ENCODE data around the gene WDFY3. TPM values are rescaled to one million over a fixed set of nuclear protein-coding genes. Genes with fewer than 3 reads are reported as not detected.

WDFY3 gene
- total RNA-seq, 1 experiment from 2014 or later, result 39.9 TPM

DNA sequence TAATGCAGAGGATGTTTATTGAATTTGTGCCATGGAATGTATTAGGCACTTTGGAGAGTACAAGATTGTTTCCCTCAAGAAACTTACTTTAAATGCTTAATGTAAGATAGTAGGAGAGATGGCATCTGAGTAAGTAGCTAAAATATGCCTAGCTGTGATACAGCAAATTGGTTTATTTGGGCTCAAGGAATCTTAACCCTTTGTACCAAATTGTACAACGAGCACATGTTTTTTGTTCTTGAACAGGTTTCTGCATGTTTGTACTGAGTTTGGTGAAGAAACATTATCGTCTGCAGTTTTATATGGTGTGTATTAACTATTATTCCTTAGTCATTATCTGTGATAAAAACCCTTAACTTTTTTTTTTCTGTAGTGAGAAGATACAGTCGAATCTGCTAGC is 334.9 kb downstream of the WDFY3 start:
- no peaks in the 10 kb centered on the region for H3K4me1 ChIP-seq (ENCODE audit: control insufficient read depth in 1 of 2, insufficient read depth in 2 of 2, low read length in 2 of 2)
- ATAC-seq, result no peak
- H2AFZ ChIP-seq (ENCODE audit: low read depth, low read length, poor library complexity, severe bottlenecking), result no peak overlapping the region
- POLR2A ChIA-PET, result no interaction called here
- CTCF ChIA-PET, result no interaction called here
- no TSS peak for BruUV-seq (replicated peaks)
- intact Hi-C loops (cut with micrococcal nuclease), result no loop called here
- no peaks in the 10 kb centered on the region for H4K20me1 ChIP-seq (ENCODE audit: insufficient read depth)
- no peak overlapping the region for H3K27ac ChIP-seq (ENCODE audit: low read depth, low read length)
- H3K9me3 ChIP-seq (ENCODE audit: control insufficient read depth in 1 of 2, insufficient read depth in 1 of 2, low read depth in 1 of 2, low read length in 2 of 2), result no peaks in the 10 kb centered on the region
- H3K4me3 ChIP-seq (replicated peaks in 1 of 2; ENCODE audit: low read depth in 1 of 2, low read length in 2 of 2), result no peak overlapping the region
- no peaks in the 10 kb centered on the region for H3K27me3 ChIP-seq (ENCODE audit: insufficient read depth, low read length)
- no peaks in the 10 kb centered on the region for H3K79me2 ChIP-seq (ENCODE audit: insufficient read depth, low read length)
- no peaks in the 10 kb centered on the region for H3K9me2 ChIP-seq (ENCODE audit: insufficient read depth)
- RAD21 ChIA-PET (ENCODE audit: low non-redundant PET in 1 of 2, low total read pairs in 2 of 2, uncharacterized antibody in 2 of 2, unreplicated experiment in 2 of 2), result no interaction called here
- H3K9ac ChIP-seq (ENCODE audit: low read length), result no peak overlapping the region
- H3K36me3 ChIP-seq (ENCODE audit: control insufficient read depth in 1 of 2, insufficient read depth in 2 of 2, low read length in 2 of 2), result no peaks in the 10 kb centered on the region
- TF ChIP-seq ZFX (IDR thresholded peaks at IDR 0.05) (no peak), ELF1 (IDR thresholded peaks at IDR 0.05; ENCODE audit: borderline replicate concordance, low read depth) (no peak), POLR2AphosphoS5 (IDR thresholded peaks at IDR 0.05; ENCODE audit: low read depth, low read length) (no peak), EZH2 (IDR thresholded peaks at IDR 0.05) (no peak), CEBPB (IDR thresholded peaks at IDR 0.05; ENCODE audit: low read depth) (no peak)
- TF ChIP-seq, protein P1, sequence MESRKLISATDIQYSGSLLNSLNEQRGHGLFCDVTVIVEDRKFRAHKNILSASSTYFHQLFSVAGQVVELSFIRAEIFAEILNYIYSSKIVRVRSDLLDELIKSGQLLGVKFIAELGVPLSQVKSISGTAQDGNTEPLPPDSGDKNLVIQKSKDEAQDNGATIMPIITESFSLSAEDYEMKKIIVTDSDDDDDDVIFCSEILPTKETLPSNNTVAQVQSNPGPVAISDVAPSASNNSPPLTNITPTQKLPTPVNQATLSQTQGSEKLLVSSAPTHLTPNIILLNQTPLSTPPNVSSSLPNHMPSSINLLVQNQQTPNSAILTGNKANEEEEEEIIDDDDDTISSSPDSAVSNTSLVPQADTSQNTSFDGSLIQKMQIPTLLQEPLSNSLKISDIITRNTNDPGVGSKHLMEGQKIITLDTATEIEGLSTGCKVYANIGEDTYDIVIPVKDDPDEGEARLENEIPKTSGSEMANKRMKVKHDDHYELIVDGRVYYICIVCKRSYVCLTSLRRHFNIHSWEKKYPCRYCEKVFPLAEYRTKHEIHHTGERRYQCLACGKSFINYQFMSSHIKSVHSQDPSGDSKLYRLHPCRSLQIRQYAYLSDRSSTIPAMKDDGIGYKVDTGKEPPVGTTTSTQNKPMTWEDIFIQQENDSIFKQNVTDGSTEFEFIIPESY (IDR thresholded peaks at IDR 0.05; ENCODE audit: extremely low read depth, insufficient replicate concordance, low read length), result no peak
- no peak for DNase-seq (ENCODE audit: low read depth, low spot score)
- no peak overlapping the region for H3K4me2 ChIP-seq (ENCODE audit: low read length)

DNA sequence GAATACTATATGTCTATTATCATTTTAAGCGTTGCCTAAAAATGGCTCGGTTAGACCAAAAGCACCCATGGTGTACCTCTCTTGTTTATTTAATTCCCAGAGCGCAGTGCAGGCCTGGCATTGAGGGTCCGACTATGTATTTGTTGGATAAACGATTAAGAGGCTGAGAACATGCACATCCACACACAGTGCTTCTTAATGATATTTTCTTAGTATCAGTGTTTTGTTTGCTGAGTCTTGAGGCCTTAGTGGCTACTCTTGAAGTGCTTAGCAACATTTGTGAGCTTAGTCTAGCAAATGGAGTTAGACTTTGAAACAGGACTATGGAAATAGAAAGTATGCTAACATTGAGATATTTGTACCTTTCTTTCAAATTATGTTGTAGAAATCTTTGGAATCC is 339.8 kb downstream of the WDFY3 start:
- Histone ChIP-seq H3K4me1 (ENCODE audit: control insufficient read depth in 1 of 2, insufficient read depth in 2 of 2, low read length in 2 of 2) (no peaks in the 10 kb centered on the region), H3K27ac (ENCODE audit: low read depth, low read length) (no peak overlapping the region), H3K9ac (ENCODE audit: low read length) (no peak overlapping the region), H3K79me2 (ENCODE audit: insufficient read depth, low read length) (no peaks in the 10 kb centered on the region), H3K27me3 (ENCODE audit: insufficient read depth, low read length) (no peaks in the 10 kb centered on the region), H3K9me3 (ENCODE audit: control insufficient read depth in 1 of 2, insufficient read depth in 1 of 2, low read depth in 1 of 2, low read length in 2 of 2) (no peaks in the 10 kb centered on the region), H3K4me3 (replicated peaks in 1 of 2; ENCODE audit: low read depth in 1 of 2, low read length in 2 of 2) (no peak overlapping the region), H3K9me2 (ENCODE audit: insufficient read depth) (no peaks in the 10 kb centered on the region), H2AFZ (ENCODE audit: low read depth, low read length, poor library complexity, severe bottlenecking) (no peak overlapping the region), H4K20me1 (ENCODE audit: insufficient read depth) (no peaks in the 10 kb centered on the region), H3K36me3 (ENCODE audit: control insufficient read depth in 1 of 2, insufficient read depth in 2 of 2, low read length in 2 of 2) (no peaks in the 10 kb centered on the region), H3K4me2 (ENCODE audit: low read length) (no peak overlapping the region)
- TF ChIP-seq ZFX (IDR thresholded peaks at IDR 0.05) (no peak), SIN3A (IDR thresholded peaks at IDR 0.05; ENCODE audit: low read depth) (no peak), JUND (IDR thresholded peaks at IDR 0.05) (no peak), YY1 (IDR thresholded peaks at IDR 0.05; ENCODE audit: extremely low read depth, insufficient replicate concordance, low read depth, low read length) (no peak), CBX3 (IDR thresholded peaks at IDR 0.05; ENCODE audit: low read depth) (no peak), POLR2A (IDR thresholded peaks at IDR 0.05; ENCODE audit: borderline replicate concordance, extremely low read depth, insufficient read depth, insufficient read length) (no peak), POLR2AphosphoS5 (IDR thresholded peaks at IDR 0.05; ENCODE audit: low read depth, low read length) (no peak), RAD21 (IDR thresholded peaks at IDR 0.05; ENCODE audit: low read depth) (no peak), FOSL1 (IDR thresholded peaks at IDR 0.05; ENCODE audit: low read depth) (no peak), SP1 (IDR thresholded peaks at IDR 0.05; ENCODE audit: low read depth) (no peak), ATF3 (IDR thresholded peaks at IDR 0.05) (no peak)
- no peak for DNase-seq (ENCODE audit: low read depth, low spot score)
- ChIA-PET CTCF (no interaction called here), RAD21 (ENCODE audit: low non-redundant PET in 1 of 2, low total read pairs in 2 of 2, uncharacterized antibody in 2 of 2, unreplicated experiment in 2 of 2) (no interaction called here), POLR2A (interaction anchor here (0.6 kb wide), 1 partner anchor 44 kb away, joined by 3 read pairs; no protein-coding TSS in a partner anchor)
- intact Hi-C loops (cut with micrococcal nuclease), result no loop called here
- BruUV-seq (replicated peaks), result no TSS peak
- ATAC-seq, result no peak

Data from HCT116 (cell line).